Measurements from ENCODE around the gene SOD2.
A peak's percentile ranks its signal among the peaks of the same experiment; 100 is the strongest.
"Not testable (repeated sequence)": the region's sequence is repeated elsewhere in the genome, so short reads cannot be mapped to it uniquely, and the experiment has no call there.

SOD2 gene

GRCh38 chr6:159693128-159693893 is at the start of gene SOD2:
Gene SOD2 (minus strand): TSS chr6:159693241. CDS start chr6:159693167, 74 bp downstream.
- DNase-seq (ENCODE audit: low read depth in 2 of 2), result peak; percentile 54 to 74

- no peak for DNase-seq (ENCODE audit: low read depth in 2 of 2)
These were observed 49.1 kb upstream of the SOD2 start for GRCh38 chr6:159742165-159742564.

GRCh38 chr6:159739341-159739740 is 46.3 kb upstream of the SOD2 start:
- DNase-seq (ENCODE audit: low read depth in 2 of 2), result no peak

GRCh38 chr6:159736908-159737307 is 43.9 kb upstream of the SOD2 start:
- no peak for DNase-seq (ENCODE audit: low read depth in 2 of 2)

- not testable (repeated sequence) for DNase-seq (ENCODE audit: low read depth in 2 of 2)
These were observed 40.4 kb upstream of the SOD2 start for GRCh38 chr6:159733395-159733794.

GRCh38 chr6:159732550-159732949 is 39.5 kb upstream of the SOD2 start:
- not testable (repeated sequence) for DNase-seq (ENCODE audit: low read depth in 2 of 2)

- no peak for DNase-seq (ENCODE audit: low read depth in 2 of 2)
These were observed 37.3 kb upstream of the SOD2 start for GRCh38 chr6:159730332-159730676.

GRCh38 chr6:159729598-159730331 is 36.7 kb upstream of the SOD2 start:
- no peak for DNase-seq (ENCODE audit: low read depth in 2 of 2)

- DNase-seq (ENCODE audit: low read depth in 2 of 2), result no peak
These were observed 35.5 kb upstream of the SOD2 start for GRCh38 chr6:159728531-159728964.

GRCh38 chr6:159727717-159728445 is 34.8 kb upstream of the SOD2 start:
- no peak for DNase-seq (ENCODE audit: low read depth in 2 of 2)

- DNase-seq (ENCODE audit: low read depth in 2 of 2), result peak; percentile 95 to 98
These were observed 34.1 kb upstream of the SOD2 start, which contains the start of gene WTAP for GRCh38 chr6:159726918-159727716. Gene WTAP (plus strand): TSS chr6:159727506. CDS start chr6:159736266, 8,760 bp downstream.

GRCh38 chr6:159726255-159726917 is 33.3 kb upstream of the SOD2 start:
- DNase-seq (ENCODE audit: low read depth in 2 of 2), result no peak

- DNase-seq (ENCODE audit: low read depth in 2 of 2), result not testable (repeated sequence)
These were observed 32.2 kb upstream of the SOD2 start for GRCh38 chr6:159725208-159725607.

- no peak for DNase-seq (ENCODE audit: low read depth in 2 of 2)
These were observed 31.7 kb upstream of the SOD2 start for GRCh38 chr6:159724778-159725177.

GRCh38 chr6:159723259-159723658 is 30.2 kb upstream of the SOD2 start:
- DNase-seq (ENCODE audit: low read depth in 2 of 2), result no peak

GRCh38 chr6:159722655-159723054 is 29.6 kb upstream of the SOD2 start:
- DNase-seq (ENCODE audit: low read depth in 2 of 2), result no peak

- not testable (repeated sequence) for DNase-seq (ENCODE audit: low read depth in 2 of 2)
These were observed 28.9 kb upstream of the SOD2 start for GRCh38 chr6:159721981-159722380.

- peak in 1 of 2 donors; percentile 11 for DNase-seq (ENCODE audit: low read depth in 2 of 2)
These were observed 27.7 kb upstream of the SOD2 start for GRCh38 chr6:159720708-159721107.

GRCh38 chr6:159719287-159719686 is 26.2 kb upstream of the SOD2 start:
- DNase-seq (ENCODE audit: low read depth in 2 of 2), result no peak

- no peak for DNase-seq (ENCODE audit: low read depth in 2 of 2)
These were observed 25.6 kb upstream of the SOD2 start for GRCh38 chr6:159718634-159719033.

All from stimulated activated CD8-positive, alpha-beta memory T cell treated with anti-CD3 and anti-CD28 coated beads, Interleukin-7, amount 100 ng/mL, for 4 hours (primary cell).